PC-9 (cell line): ENCODE measurements around the gene OXT.

ENCODE experiments used
- EZH2 ChIP-seq: fragments of 200-600 bp; sonication (generic); IDR thresholded peaks from 2 replicates; pipeline ENCODE4 v1.8.0; 2017; ENCODE audit warnings: antibody characterized with exemption, low read depth
- TF ChIP-seq, protein P1 (sequence below): fragments of 200-600 bp; sonication (generic); conservative IDR thresholded peaks from 2 replicates; pipeline ENCODE4 v1.6.1; 2017; ENCODE audit warnings: mixed run types, antibody characterized with exemption, mild to moderate bottlenecking, moderate library complexity

- TF ChIP-seq, protein P1, sequence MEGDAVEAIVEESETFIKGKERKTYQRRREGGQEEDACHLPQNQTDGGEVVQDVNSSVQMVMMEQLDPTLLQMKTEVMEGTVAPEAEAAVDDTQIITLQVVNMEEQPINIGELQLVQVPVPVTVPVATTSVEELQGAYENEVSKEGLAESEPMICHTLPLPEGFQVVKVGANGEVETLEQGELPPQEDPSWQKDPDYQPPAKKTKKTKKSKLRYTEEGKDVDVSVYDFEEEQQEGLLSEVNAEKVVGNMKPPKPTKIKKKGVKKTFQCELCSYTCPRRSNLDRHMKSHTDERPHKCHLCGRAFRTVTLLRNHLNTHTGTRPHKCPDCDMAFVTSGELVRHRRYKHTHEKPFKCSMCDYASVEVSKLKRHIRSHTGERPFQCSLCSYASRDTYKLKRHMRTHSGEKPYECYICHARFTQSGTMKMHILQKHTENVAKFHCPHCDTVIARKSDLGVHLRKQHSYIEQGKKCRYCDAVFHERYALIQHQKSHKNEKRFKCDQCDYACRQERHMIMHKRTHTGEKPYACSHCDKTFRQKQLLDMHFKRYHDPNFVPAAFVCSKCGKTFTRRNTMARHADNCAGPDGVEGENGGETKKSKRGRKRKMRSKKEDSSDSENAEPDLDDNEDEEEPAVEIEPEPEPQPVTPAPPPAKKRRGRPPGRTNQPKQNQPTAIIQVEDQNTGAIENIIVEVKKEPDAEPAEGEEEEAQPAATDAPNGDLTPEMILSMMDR = no peak
- no peak for TF ChIP-seq EZH2
These were observed 40.1 kb downstream of the OXT start for GRCh38 chr20:3111507-3111906.
